Measurements from ENCODE around the gene RCN1. TPM values are rescaled to one million over a fixed set of nuclear protein-coding genes. Genes with fewer than 3 reads are reported as not detected.

RCN1 gene
- total RNA-seq, 4 donors from 2014 or later: 52.0 to 101 (median 75.7) TPM

GRCh38 chr11:32103941-32104340 is 13.1 kb downstream of the RCN1 start:
- intact Hi-C loops (cut with DNase I): no loop called here
- H3K9me3 ChIP-seq: no peaks in the 10 kb centered on the region
- no peak overlapping the region for H3K4me3 ChIP-seq (replicated peaks in 1 of 3)
- 93 to 94% methylated on average over 5 of the region's 5 CpGs for WGBS, 2 donors
- TF ChIP-seq POLR2A (IDR thresholded peaks at IDR 0.05): no peak
- no peak for TF ChIP-seq CTCF (IDR thresholded peaks at IDR 0.05)
- no peak for DNase-seq
- no peak overlapping the region for H3K27ac ChIP-seq
- H3K27me3 ChIP-seq: no peaks in the 10 kb centered on the region
- H3K36me3 ChIP-seq: peaks cover 5 to 36% of the 10 kb centered on the region in 2 donors
- no peaks in the 10 kb centered on the region for H3K4me1 ChIP-seq

- intact Hi-C loops (cut with DNase I): no loop called here
- Histone ChIP-seq H3K4me1 (no peaks in the 10 kb centered on the region), H3K36me3 (peaks cover 5 to 23% of the 10 kb centered on the region in 2 donors), H3K27me3 (no peaks in the 10 kb centered on the region), H3K4me3 (replicated peaks in 1 of 3) (no peak overlapping the region), H3K27ac (no peak overlapping the region), H3K9me3 (no peaks in the 10 kb centered on the region)
- no peak for DNase-seq
- 89 to 95% methylated on average over 7 of the region's 7 CpGs for WGBS, 2 donors
- no peak for TF ChIP-seq CTCF (IDR thresholded peaks at IDR 0.05)
- TF ChIP-seq POLR2A (IDR thresholded peaks at IDR 0.05): no peak
These were observed 15.1 kb downstream of the RCN1 start for GRCh38 chr11:32105871-32106560.

GRCh38 chr11:32107647-32108046 is 16.8 kb downstream of the RCN1 start:
- Histone ChIP-seq H3K4me1 (no peaks in the 10 kb centered on the region), H3K36me3 (peaks cover 5 to 7% of the 10 kb centered on the region in 2 donors), H3K9me3 (no peaks in the 10 kb centered on the region), H3K4me3 (replicated peaks in 1 of 3) (no peak overlapping the region), H3K27ac (no peak overlapping the region), H3K27me3 (no peaks in the 10 kb centered on the region)
- intact Hi-C loops (cut with DNase I): no loop called here
- no peak for DNase-seq
- no peak for TF ChIP-seq POLR2A (IDR thresholded peaks at IDR 0.05)
- TF ChIP-seq CTCF (IDR thresholded peaks at IDR 0.05): no peak
- 76 to 85% methylated on average over 6 of the region's 6 CpGs for WGBS, 2 donors

GRCh38 chr11:32108576-32108975 is 17.7 kb downstream of the RCN1 start:
- peaks cover 4 to 5% of the 10 kb centered on the region in 2 donors for H3K36me3 ChIP-seq
- H3K4me1 ChIP-seq: no peaks in the 10 kb centered on the region
- intact Hi-C loops (cut with DNase I): no loop called here
- H3K27me3 ChIP-seq: no peaks in the 10 kb centered on the region
- no peaks in the 10 kb centered on the region for H3K9me3 ChIP-seq
- no peak overlapping the region for H3K4me3 ChIP-seq (replicated peaks in 1 of 3)
- no peak for DNase-seq
- no peak for TF ChIP-seq CTCF (IDR thresholded peaks at IDR 0.05)
- TF ChIP-seq POLR2A (IDR thresholded peaks at IDR 0.05): no peak
- no peak overlapping the region for H3K27ac ChIP-seq

GRCh38 chr11:32109138-32109537 is 18.3 kb downstream of the RCN1 start:
- Histone ChIP-seq H3K4me1 (no peaks in the 10 kb centered on the region), H3K4me3 (replicated peaks in 1 of 3) (no peak overlapping the region), H3K27ac (no peak overlapping the region), H3K9me3 (no peaks in the 10 kb centered on the region), H3K27me3 (no peaks in the 10 kb centered on the region), H3K36me3 (peaks cover 0 to 3% of the 10 kb centered on the region in 2 donors)
- TF ChIP-seq CTCF (IDR thresholded peaks at IDR 0.05) (no peak), POLR2A (IDR thresholded peaks at IDR 0.05) (no peak)
- DNase-seq: no peak
- intact Hi-C loops (cut with DNase I): no loop called here
- 77 to 86% methylated on average over 4 of the region's 4 CpGs for WGBS, 2 donors

Data from thyroid gland (tissue), 4 donors.